DOHH2 (cell line): Measurements from ENCODE around the gene BTBD2.

Source experiments
- H3F3A ChIP-seq: fragments of 200-600 bp; sonication (generic), shearing (Covaris generic); 2 replicates; pipeline ENCODE4 v1.6.0; 2016; ENCODE audit warnings: antibody characterized with exemption, mild to moderate bottlenecking; ENCODE audit not compliant: control insufficient read depth, insufficient read depth
- H3K27ac ChIP-seq: fragments of 200-600 bp; sonication (generic); 2 replicates; pipeline ENCODE4 v1.5.1; 2014; ENCODE audit warnings: low read depth, mild to moderate bottlenecking, low read length, moderate library complexity
- H3K27me3 ChIP-seq: fragments of 200-600 bp; sonication (generic); 2 replicates; pipeline ENCODE4 v1.6.1; 2014; ENCODE audit warnings: mild to moderate bottlenecking, low read length, mixed read lengths; ENCODE audit not compliant: control insufficient read depth
- H3K36me3 ChIP-seq: fragments of 200-600 bp; sonication (generic); 2 replicates; pipeline ENCODE4 v1.6.1; 2014; ENCODE audit warnings: mild to moderate bottlenecking, low read length, moderate library complexity, mixed read lengths; ENCODE audit not compliant: control insufficient read depth
- H3K4me1 ChIP-seq: fragments of 200-600 bp; sonication (generic); 2 replicates; pipeline ENCODE4 v1.6.1; 2014; ENCODE audit warnings: mild to moderate bottlenecking, low read length, mixed read lengths; ENCODE audit not compliant: control insufficient read depth
- H3K4me2 ChIP-seq: fragments of 200-600 bp; sonication (generic); 2 replicates; pipeline ENCODE4 v1.6.0; 2014; ENCODE audit warnings: mild to moderate bottlenecking, low read length, moderate library complexity
- H3K4me3 ChIP-seq: fragments of 200-600 bp; sonication (generic); 2 replicates; pipeline ENCODE4 v1.5.1; 2014; ENCODE audit warnings: mild to moderate bottlenecking, low read length, mixed read lengths
- H3K79me2 ChIP-seq: fragments of 200-600 bp; sonication (generic); 2 replicates; pipeline ENCODE4 v1.6.1; 2014; ENCODE audit warnings: mild to moderate bottlenecking, low read length, mixed read lengths; ENCODE audit not compliant: control insufficient read depth
- H3K9me2 ChIP-seq: fragments of 200-600 bp; sonication (generic); replicated peaks from 2 replicates; pipeline ENCODE4 v1.6.1; 2014; ENCODE audit warnings: mild to moderate bottlenecking, low read length, mixed read lengths; ENCODE audit not compliant: control insufficient read depth
- H3K9me3 ChIP-seq: fragments of 200-600 bp; sonication (generic); 2 replicates; pipeline ENCODE4 v1.6.1; 2014; ENCODE audit warnings: antibody characterized with exemption, low read length, mixed read lengths; ENCODE audit not compliant: control insufficient read depth, insufficient read depth
- H4K20me1 ChIP-seq: fragments of 200-600 bp; sonication (generic); 2 replicates; pipeline ENCODE4 v1.6.0; 2014; ENCODE audit warnings: low read depth, mild to moderate bottlenecking, antibody characterized with exemption, low read length, moderate library complexity; ENCODE audit not compliant: control insufficient read depth, insufficient read depth
- CTCF ChIP-seq: fragments of 200-600 bp; sonication (generic); IDR thresholded peaks from one replicate; pipeline ENCODE4 v1.5.1; 2014; ENCODE audit warnings: antibody characterized with exemption, mild to moderate bottlenecking, low read depth, low read length; ENCODE audit not compliant: poor library complexity, severe bottlenecking
- EZH2phosphoT487 ChIP-seq: fragments of 200-600 bp; sonication (generic); IDR thresholded peaks from 2 replicates; pipeline ENCODE4 v1.6.1; 2017; ENCODE audit warnings: borderline replicate concordance, mild to moderate bottlenecking, antibody characterized with exemption, low read length, moderate library complexity, mixed read lengths

Gene BTBD2

GRCh38 chr19:2015608-2015950 is at the start of gene BTBD2:
Gene BTBD2, minus strand, starts transcription at chr19:2015714. Its CDS starts 11 bp downstream, at chr19:2015703.
- Histone ChIP-seq H3K79me2 (peaks cover 52% of the 10 kb centered on the region), H3K27me3 (no peaks in the 10 kb centered on the region), H4K20me1 (no peaks in the 10 kb centered on the region), H3K36me3 (peaks cover 6% of the 10 kb centered on the region; the same call in 1 of the 2 replicates), H3K27ac (no peak within 1 kb of the TSS), H3F3A (peaks cover 7% of the 10 kb centered on the region; the same call in 1 of the 2 replicates), H3K9me2 (no peaks in the 10 kb centered on the region), H3K9me3 (no peaks in the 10 kb centered on the region), H3K4me3 (peak within 1 kb of the TSS; percentile 77), H3K4me2 (peak within 1 kb of the TSS; percentile 76), H3K4me1 (peaks cover 30% of the 10 kb centered on the region)
- TF ChIP-seq CTCF (no peak), EZH2phosphoT487 (no peak)

- Histone ChIP-seq H3K27me3 (no peaks in the 10 kb centered on the region), H3K27ac (peak overlapping the region; percentile 97)
Measured at GRCh38 chr19:2064788-2065524, 49.4 kb upstream of the BTBD2 start.

GRCh38 chr19:2064395-2064787 is 48.9 kb upstream of the BTBD2 start:
- Histone ChIP-seq H4K20me1 (no peaks in the 10 kb centered on the region), H3K27me3 (no peaks in the 10 kb centered on the region), H3K9me3 (no peaks in the 10 kb centered on the region), H3K36me3 (peaks cover 5% of the 10 kb centered on the region), H3F3A (peaks cover 55% of the 10 kb centered on the region), H3K4me2 (peak overlapping the region; percentile 76), H3K4me3 (peak overlapping the region; percentile 59), H3K27ac (peak overlapping the region; percentile 97), H3K79me2 (peaks cover 32% of the 10 kb centered on the region), H3K9me2 (no peaks in the 10 kb centered on the region), H3K4me1 (peaks cover 86% of the 10 kb centered on the region)
- no peak for TF ChIP-seq EZH2phosphoT487
- no peak for TF ChIP-seq CTCF

More at GRCh38 chr19:2064788-2065524, 49.4 kb upstream of the BTBD2 start:
- peak overlapping the region; percentile 76 for H3K4me2 ChIP-seq
- no peaks in the 10 kb centered on the region for H3K9me2 ChIP-seq
- no peak for TF ChIP-seq CTCF
- TF ChIP-seq EZH2phosphoT487: no peak
- H3K36me3 ChIP-seq: peaks cover 11% of the 10 kb centered on the region
- H3F3A ChIP-seq: peaks cover 59% of the 10 kb centered on the region
- peaks cover 26% of the 10 kb centered on the region for H3K79me2 ChIP-seq
- H4K20me1 ChIP-seq: no peaks in the 10 kb centered on the region
- peaks cover 86% of the 10 kb centered on the region for H3K4me1 ChIP-seq
- H3K4me3 ChIP-seq: peak overlapping the region; percentile 59
- H3K9me3 ChIP-seq: no peaks in the 10 kb centered on the region
